ENCODE data around the gene STXBP4.

GRCh38 chr17:55163408-55163807 is 194.8 kb downstream of the STXBP4 start:
- TF ChIP-seq POLR2A (IDR thresholded peaks at IDR 0.05) (no peak), EP300 (IDR thresholded peaks at IDR 0.05) (no peak), POLR2AphosphoS5 (IDR thresholded peaks at IDR 0.05) (no peak)
- TF ChIP-seq, protein P1, sequence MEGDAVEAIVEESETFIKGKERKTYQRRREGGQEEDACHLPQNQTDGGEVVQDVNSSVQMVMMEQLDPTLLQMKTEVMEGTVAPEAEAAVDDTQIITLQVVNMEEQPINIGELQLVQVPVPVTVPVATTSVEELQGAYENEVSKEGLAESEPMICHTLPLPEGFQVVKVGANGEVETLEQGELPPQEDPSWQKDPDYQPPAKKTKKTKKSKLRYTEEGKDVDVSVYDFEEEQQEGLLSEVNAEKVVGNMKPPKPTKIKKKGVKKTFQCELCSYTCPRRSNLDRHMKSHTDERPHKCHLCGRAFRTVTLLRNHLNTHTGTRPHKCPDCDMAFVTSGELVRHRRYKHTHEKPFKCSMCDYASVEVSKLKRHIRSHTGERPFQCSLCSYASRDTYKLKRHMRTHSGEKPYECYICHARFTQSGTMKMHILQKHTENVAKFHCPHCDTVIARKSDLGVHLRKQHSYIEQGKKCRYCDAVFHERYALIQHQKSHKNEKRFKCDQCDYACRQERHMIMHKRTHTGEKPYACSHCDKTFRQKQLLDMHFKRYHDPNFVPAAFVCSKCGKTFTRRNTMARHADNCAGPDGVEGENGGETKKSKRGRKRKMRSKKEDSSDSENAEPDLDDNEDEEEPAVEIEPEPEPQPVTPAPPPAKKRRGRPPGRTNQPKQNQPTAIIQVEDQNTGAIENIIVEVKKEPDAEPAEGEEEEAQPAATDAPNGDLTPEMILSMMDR (IDR thresholded peaks at IDR 0.05) = no peak
